Heart right ventricle (tissue), 16 donors: ENCODE results near the gene PPP1CC. TPM values are rescaled to one million over a fixed set of nuclear protein-coding genes. Genes with fewer than 3 reads are reported as not detected.

Source experiments
- ATAC-seq, 8 donors: fragments of 200-7000 bp; cut with Tn5 transposase; one replicate each; pipeline ENCODE4 v1.9.1; 2020; ENCODE audit warnings: mild to moderate bottlenecking in 8 of 8, moderate library complexity in 8 of 8, moderate number of reproducible peaks in 1 of 8
- DNase-seq, 2 donors: peaks; one replicate each; pipeline ENCODE4 v3.0.0-alpha.2; 2020
- H3K27ac ChIP-seq, 10 donors: fragments of 200-600 bp; sonication (generic) in 2 of 10; one replicate each; pipeline versions ENCODE4 v1.5.0 to v1.8.0; 2020 to 2022; ENCODE audit warnings: mild to moderate bottlenecking in 3 of 10
- H3K27me3 ChIP-seq, 7 donors: fragments of 200-600 bp; one replicate each; pipeline ENCODE4 v1.8.0; 2021 to 2022; ENCODE audit warnings: mild to moderate bottlenecking in 2 of 7
- H3K36me3 ChIP-seq, 9 donors: fragments of 200-600 bp; sonication (generic) in 1 of 9; one replicate each; pipeline versions ENCODE4 v1.5.0 to v1.8.0; 2020 to 2022; ENCODE audit warnings: mild to moderate bottlenecking in 2 of 9
- H3K4me1 ChIP-seq, 9 donors: fragments of 200-600 bp; sonication (generic) in 1 of 9; one replicate each; pipeline versions ENCODE4 v1.5.0 to v1.8.0; 2020 to 2022; ENCODE audit warnings: mild to moderate bottlenecking in 4 of 9
- H3K4me3 ChIP-seq, 10 donors: fragments of 200-600 bp; sonication (generic) in 2 of 10; one replicate each; pipeline versions ENCODE4 v1.5.0 to v1.8.0; 2020 to 2022; ENCODE audit warnings: mild to moderate bottlenecking in 7 of 10, moderate library complexity in 2 of 10
- H3K9me3 ChIP-seq, 11 donors: fragments of 200-600 bp in 10 of 11; sonication (generic) in 2 of 11; one replicate each; pipeline versions ENCODE4 v1.5.0 to v1.8.0; 2013 to 2022; ENCODE audit warnings: mild to moderate bottlenecking in 2 of 11, control low read depth in 1 of 11, moderate library complexity in 1 of 11
- WGBS, 2 donors: extraction: QIAGEN DNeasy Blood & Tissue Kit; methylation state at CpG; one replicate each; pipeline ENCODE4 v1.1.7; 2013; ENCODE audit warnings: inconsistent platforms in 1 of 2; 5-methylcytosine and 5-hydroxymethylcytosine counted together
- intact Hi-C, 10 donors: fragments of 100-400 bp; cut with DNase I; formaldehyde crosslinking; loops; one replicate each; pipeline versions ENCODE4 v1.11.1 to v1.14.2; 2022
- long read RNA-seq, 3 donors: library from polyadenylated mRNA; unstranded; transcript quantifications; one replicate each; pipeline ENCODE4 v2.0.0, GENCODE V29; 2020 to 2021
- polyA plus RNA-seq, 2 donors: library from polyadenylated mRNA; stranded (reverse); fragments of 200-250 nt; gene quantifications; one replicate each; pipeline ENCODE4 v1.2.3, GENCODE V29; 2013
- total RNA-seq, 10 donors: library from RNA; stranded (reverse); fragmentation: NEBNext Ultra II Directional in 3 of 10; extraction: Animal tissue kit (Norgen Biotek cat#: 25700) in 3 of 10; gene quantifications; one replicate each; pipeline versions ENCODE4 v1.2.1 to v1.2.4, GENCODE V29; 2021 to 2023
- TF ChIP-seq, protein P1 (sequence below), 9 donors: fragments of 200-600 bp; sonication (generic) in 2 of 9; IDR thresholded peaks; one replicate each; pipeline versions ENCODE4 v1.5.0 to v1.8.0; 2021 to 2022; ENCODE audit warnings: antibody characterized with exemption in 9 of 9, mild to moderate bottlenecking in 5 of 9, moderate library complexity in 1 of 9
- donor health status: Arrhythmogenic right ventricular cardiomyopathy.
- donor health status: ischemic (EF 13 %, LVEDD 7.1; RV severe dilation, severe dysfunction).
- donor health status: healthy with polysubstance abuse.
- donor health status: DM: no; HTN: yes; CAD: no.
- donor health status: DM: no; HTN: no; CAD: no.
- donor health status: ischemic (EF 25% LVEDD 6.9; RV normal size, moderate dysfunction).
- donor health status: ischemic (EF 25% LVEDD 5.7; RV mildly dilated, moderate dysfunction).
- donor health status: healthy.
- donor health status: DM: yes; HTN: yes; CAD: no.
- donor health status: Ischemic cardiomyopathy.
- donor health status: ischemic (EF 35%, LVEDD 5.7; RV mildly dilated, moderate dysfunction).
- donor health status: nonischemic (EF 11% LVEDD 7.7; RV severe dilation, severe dysfunction).
- donor health status: DM: yes; HTN: yes; CAD: no.
- donor health status: PGD.
- donor health status: ischemic (EF 29% LVEDD 5.4; RV normal size, mild dysfunction).
- donor health status: nonischemic (EF 23%, LVEDD 6.1; RV moderate dilation, normal function).

PPP1CC gene
- total RNA-seq: 100 to 1,000 TPM; 116 to 248 (median 137) TPM
- 10 to 100 TPM; 66.0 to 84.2 TPM for polyA plus RNA-seq
- long read RNA-seq, donor 1, transcript PPP1CC-201 (7 exons, 2,559 nt): major isoform, 279 of 307 reads
- long read RNA-seq, donor 1, partial matches to known transcripts: 1 of 307 reads
- long read RNA-seq, donor 1, other reads (novel, unspliced or antisense): 20 of 307 reads
- long read RNA-seq, donor 2, transcript PPP1CC-201 (7 exons, 2,559 nt): major isoform, 180 of 209 reads
- long read RNA-seq, donor 2, transcript PPP1CC-202 (8 exons, 1,472 nt): minor isoform, 8 of 209 reads
- long read RNA-seq, donor 2, partial matches to known transcripts: 1 of 209 reads
- long read RNA-seq, donor 2, other reads (novel, unspliced or antisense): 18 of 209 reads
- long read RNA-seq, donor 3, transcript PPP1CC-202 (8 exons, 1,472 nt): minor isoform, 8 of 466 reads
- long read RNA-seq, donor 3, transcript PPP1CC-204 (6 exons, 2,154 nt): minor isoform, 5 of 466 reads
- long read RNA-seq, donor 3, transcript PPP1CC-201 (7 exons, 2,559 nt): major isoform, 410 of 466 reads
- long read RNA-seq, donor 3, partial matches to known transcripts: 6 of 466 reads
- long read RNA-seq, donor 3, other reads (novel, unspliced or antisense): 34 of 466 reads

DNA sequence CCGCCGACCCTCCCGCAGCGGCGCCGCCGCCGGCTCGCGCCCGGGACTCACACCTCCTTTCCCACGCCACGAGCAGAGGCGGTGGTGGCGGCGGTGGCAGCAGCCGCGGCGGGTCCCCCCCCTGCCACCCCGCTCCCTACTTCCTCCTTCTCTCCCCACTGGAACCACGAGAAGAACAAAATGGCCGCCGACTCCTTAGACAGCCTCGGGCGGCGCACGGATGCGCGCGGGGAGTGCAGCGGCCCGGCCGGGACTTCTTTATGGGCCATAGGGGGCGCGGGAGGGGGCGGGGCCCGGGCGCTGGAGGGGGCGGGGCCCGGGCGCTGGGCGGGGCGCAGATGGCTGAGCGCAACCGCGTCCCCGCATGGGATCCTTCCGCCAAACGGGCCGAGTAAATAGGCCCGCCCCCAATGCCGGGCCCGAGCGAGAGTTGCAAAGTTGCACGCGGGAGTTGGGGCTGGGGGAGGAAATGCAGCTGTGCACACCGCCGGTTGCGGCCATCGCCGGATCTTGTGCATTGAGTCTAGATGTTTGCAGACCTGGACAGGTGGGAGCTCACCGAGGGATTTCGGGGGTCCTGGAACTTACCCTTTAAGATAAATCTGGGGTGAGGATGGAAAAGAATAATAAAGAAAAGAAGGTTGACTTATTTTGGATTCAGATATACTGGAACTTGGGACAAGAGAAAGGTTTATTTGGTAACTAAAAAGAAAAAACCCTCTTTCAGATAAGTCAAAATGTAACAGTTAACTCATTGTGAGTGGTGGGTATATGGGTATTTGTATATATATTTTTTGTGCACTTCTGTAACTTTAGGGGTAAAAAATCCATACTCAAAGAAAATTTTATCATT, at the start of gene PPP1CC:
Gene PPP1CC (minus strand): TSS at position 174 of the 853 bp plus-strand sequence. CDS start 184 bp downstream, outside the sequence.
- WGBS, 2 donors: 1% methylated on average over 61 to 63 of the region's 63 CpGs
- intact Hi-C loops: loop anchor here in 4 of 10 donors (5.0 to 10.0 kb wide), 4 partner anchors 46 to 144 kb away; no protein-coding TSS in a partner anchor
- Histone ChIP-seq H3K4me1 (peaks cover 12 to 63% (median 55%) of the 10 kb centered on the region in 9 donors), H3K9me3 (no peaks in the 10 kb centered on the region), H3K4me3 (peak within 1 kb of the TSS; percentile 71 to 99 (median 94)), H3K27me3 (no peaks in the 10 kb centered on the region), H3K36me3 (no peaks in the 10 kb centered on the region), H3K27ac (peak within 1 kb of the TSS; percentile 70 to 94 (median 92))
- DNase-seq (peak; percentile 93 to 94), ATAC-seq (peak; percentile 94 to 97 (median 96))
- TF ChIP-seq, protein P1, sequence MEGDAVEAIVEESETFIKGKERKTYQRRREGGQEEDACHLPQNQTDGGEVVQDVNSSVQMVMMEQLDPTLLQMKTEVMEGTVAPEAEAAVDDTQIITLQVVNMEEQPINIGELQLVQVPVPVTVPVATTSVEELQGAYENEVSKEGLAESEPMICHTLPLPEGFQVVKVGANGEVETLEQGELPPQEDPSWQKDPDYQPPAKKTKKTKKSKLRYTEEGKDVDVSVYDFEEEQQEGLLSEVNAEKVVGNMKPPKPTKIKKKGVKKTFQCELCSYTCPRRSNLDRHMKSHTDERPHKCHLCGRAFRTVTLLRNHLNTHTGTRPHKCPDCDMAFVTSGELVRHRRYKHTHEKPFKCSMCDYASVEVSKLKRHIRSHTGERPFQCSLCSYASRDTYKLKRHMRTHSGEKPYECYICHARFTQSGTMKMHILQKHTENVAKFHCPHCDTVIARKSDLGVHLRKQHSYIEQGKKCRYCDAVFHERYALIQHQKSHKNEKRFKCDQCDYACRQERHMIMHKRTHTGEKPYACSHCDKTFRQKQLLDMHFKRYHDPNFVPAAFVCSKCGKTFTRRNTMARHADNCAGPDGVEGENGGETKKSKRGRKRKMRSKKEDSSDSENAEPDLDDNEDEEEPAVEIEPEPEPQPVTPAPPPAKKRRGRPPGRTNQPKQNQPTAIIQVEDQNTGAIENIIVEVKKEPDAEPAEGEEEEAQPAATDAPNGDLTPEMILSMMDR (IDR thresholded peaks at IDR 0.05): peak in 2 of 9 donors; percentile 8 to 36

DNA sequence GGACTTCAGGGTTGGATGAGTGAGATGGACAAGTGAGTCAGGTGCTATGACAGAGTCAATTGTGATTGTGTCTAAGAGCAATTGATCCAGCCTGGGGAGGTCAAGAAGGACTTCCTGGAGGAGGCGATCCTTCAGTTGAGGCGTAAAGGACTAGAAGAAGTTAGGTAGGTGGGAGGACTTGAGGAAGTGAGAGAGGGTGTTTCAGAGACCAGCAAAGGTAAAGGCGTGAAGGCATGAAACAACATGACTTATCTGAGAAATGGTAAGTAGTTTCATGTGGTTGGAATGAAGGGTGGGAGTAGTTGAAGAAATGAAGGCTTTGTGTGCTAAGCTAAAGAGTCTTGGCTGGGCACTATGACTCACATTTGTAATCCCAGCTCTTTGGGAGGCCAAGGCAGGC, 48.9 kb upstream of the PPP1CC start:
- Histone ChIP-seq H3K27me3 (no peaks in the 10 kb centered on the region), H3K4me1 (peaks cover 3 to 33% (median 17%) of the 10 kb centered on the region in 9 donors), H3K27ac (no peak overlapping the region), H3K9me3 (no peaks in the 10 kb centered on the region), H3K36me3 (no peaks in the 10 kb centered on the region), H3K4me3 (no peak overlapping the region)
- 93 to 99% methylated on average over 3 of the region's 3 CpGs for WGBS, 2 donors
- no peak for ATAC-seq
- intact Hi-C loops: no loop called here
- DNase-seq: no peak
- TF ChIP-seq, protein P1 (IDR thresholded peaks at IDR 0.05): no peak

DNA sequence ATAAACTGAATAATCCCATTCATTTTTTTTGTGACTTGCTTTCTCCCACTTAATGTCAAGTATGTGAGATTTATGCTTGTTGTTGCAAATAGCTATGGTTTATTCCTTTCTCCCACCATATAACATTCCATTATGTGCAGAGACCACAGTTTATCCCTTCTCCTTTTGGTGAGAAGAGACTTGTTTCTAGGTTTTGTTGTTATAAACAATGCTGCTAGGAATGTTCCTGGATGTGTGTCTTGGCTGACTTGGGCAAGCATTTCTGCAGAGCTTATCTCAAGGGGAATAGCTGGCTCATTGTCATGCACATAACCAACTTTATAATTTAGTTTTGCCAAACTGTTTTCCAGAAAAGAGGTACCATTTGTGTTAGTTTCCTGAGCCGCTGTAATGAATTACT, 47.6 kb upstream of the PPP1CC start:
- TF ChIP-seq, protein P1 (IDR thresholded peaks at IDR 0.05): no peak
- intact Hi-C loops: no loop called here
- 40 to 56% methylated on average over 1 of the region's 1 CpG for WGBS, 2 donors
- Histone ChIP-seq H3K4me3 (no peak overlapping the region), H3K27me3 (no peaks in the 10 kb centered on the region), H3K4me1 (peaks cover 3 to 33% (median 17%) of the 10 kb centered on the region in 9 donors), H3K36me3 (no peaks in the 10 kb centered on the region), H3K27ac (peak overlapping the region in 3 of 10 donors; percentile 6 to 33 (median 6)), H3K9me3 (no peaks in the 10 kb centered on the region)
- DNase-seq (no peak), ATAC-seq (peak in 5 of 8 donors; percentile 28 to 72 (median 48))

DNA sequence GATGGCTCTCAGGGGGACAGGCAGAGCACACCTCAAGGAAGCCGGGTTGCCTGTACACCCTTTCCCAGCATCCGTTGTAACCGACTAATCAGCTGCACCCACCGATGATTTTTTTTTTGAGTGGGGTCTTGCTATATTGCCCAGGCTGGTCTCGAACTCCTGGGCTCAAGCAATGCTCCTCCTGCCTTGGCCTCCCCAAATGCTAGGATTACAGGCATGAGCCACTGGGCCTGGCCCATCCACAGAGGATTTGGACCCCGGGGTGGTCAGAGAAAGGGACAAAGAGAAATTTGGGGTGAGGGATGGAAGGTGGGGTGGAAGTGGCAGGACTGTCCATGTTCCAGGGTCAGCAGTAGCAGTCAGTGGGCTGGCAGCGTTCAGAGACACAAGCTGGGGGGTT, 43.3 kb upstream of the PPP1CC start:
- Histone ChIP-seq H3K36me3 (no peaks in the 10 kb centered on the region), H3K4me1 (peaks cover 3 to 28% (median 14%) of the 10 kb centered on the region in 9 donors), H3K27me3 (no peaks in the 10 kb centered on the region), H3K9me3 (no peaks in the 10 kb centered on the region), H3K27ac (no peak overlapping the region), H3K4me3 (no peak overlapping the region)
- TF ChIP-seq, protein P1 (IDR thresholded peaks at IDR 0.05): no peak
- DNase-seq (no peak), ATAC-seq (no peak)
- whole genome bisulfite sequencing, 2 donors: 91 to 92% methylated on average over 7 of the region's 7 CpGs
- intact Hi-C loops: no loop called here
